GM18519 (cell line): ENCODE results near the gene LATS1.
"Not testable (repeated sequence)": the region's sequence is repeated elsewhere in the genome, so short reads cannot be mapped to it uniquely, and the experiment has no call there.

Experiments
- ATAC-seq: cut with Tn5 transposase; IDR thresholded peaks from one replicate; pipeline ENCODE4 v1.9.1; 2021; ENCODE audit warnings: mild to moderate bottlenecking, moderate library complexity; ENCODE audit not compliant: unreplicated experiment, low FRiP score

Gene LATS1

GRCh38 chr6:149729824-149730223 is 11.9 kb upstream of the LATS1 start:
- no peak for ATAC-seq

- no peak for ATAC-seq
Measured at GRCh38 chr6:149728499-149729234, 10.8 kb upstream of the LATS1 start.

- no peak for ATAC-seq
Measured at GRCh38 chr6:149727793-149728498, 10.0 kb upstream of the LATS1 start.

- no peak for ATAC-seq
Measured at GRCh38 chr6:149725785-149726184, 7.9 kb upstream of the LATS1 start.

GRCh38 chr6:149723771-149724417 is 6.0 kb upstream of the LATS1 start:
- ATAC-seq = no peak

- ATAC-seq = no peak
Measured at GRCh38 chr6:149723262-149723661, 5.4 kb upstream of the LATS1 start.

GRCh38 chr6:149719531-149719930 is 1.6 kb upstream of the LATS1 start:
- ATAC-seq = no peak

- no peak for ATAC-seq
Measured at GRCh38 chr6:149717255-149717587, 680 bp downstream of the LATS1 start.

GRCh38 chr6:149716181-149716963 is 1.5 kb downstream of the LATS1 start:
- ATAC-seq = no peak

- no peak for ATAC-seq
Measured at GRCh38 chr6:149714442-149714841, 3.5 kb downstream of the LATS1 start.

- ATAC-seq = no peak
Measured at GRCh38 chr6:149711711-149712110, 6.2 kb downstream of the LATS1 start.

- ATAC-seq = no peak
Measured at GRCh38 chr6:149701714-149702113, 16.2 kb downstream of the LATS1 start.

GRCh38 chr6:149699150-149699549 is 18.8 kb downstream of the LATS1 start:
- ATAC-seq = no peak

GRCh38 chr6:149698175-149698574 is 19.7 kb downstream of the LATS1 start:
- no peak for ATAC-seq

GRCh38 chr6:149696901-149697300 is 21.0 kb downstream of the LATS1 start:
- ATAC-seq = no peak

- ATAC-seq = no peak
Measured at GRCh38 chr6:149694921-149695320, 23.0 kb downstream of the LATS1 start.

- no peak for ATAC-seq
Measured at GRCh38 chr6:149691201-149691600, 26.7 kb downstream of the LATS1 start.

GRCh38 chr6:149686230-149686629 is 31.7 kb downstream of the LATS1 start:
- no peak for ATAC-seq

GRCh38 chr6:149683256-149683859 is 34.5 kb downstream of the LATS1 start:
- no peak for ATAC-seq

GRCh38 chr6:149681845-149682244 is 36.1 kb downstream of the LATS1 start:
- ATAC-seq = not testable (repeated sequence)

GRCh38 chr6:149681209-149681608 is 36.7 kb downstream of the LATS1 start:
- ATAC-seq = no peak
